NB4 (cell line): Measurements from ENCODE around the gene ATP6V1F.

Source experiments
- DNase-seq: peaks from one replicate; pipeline ENCODE4 v3.0.0; 2010; ENCODE audit warnings: low read depth
- H3K4me3 ChIP-seq: one replicate; pipeline ENCODE4 v1.5.1; 2011; ENCODE audit warnings: mild to moderate bottlenecking, low read depth, low read length, moderate library complexity
- CTCF ChIP-seq: IDR thresholded peaks from one replicate; pipeline ENCODE4 v1.5.1; 2012; ENCODE audit warnings: low read depth, low read length
- MAX ChIP-seq: IDR thresholded peaks from 2 replicates; pipeline ENCODE4 v1.6.1; 2011; ENCODE audit warnings: low read depth, low read length
- MYC ChIP-seq: IDR thresholded peaks from 2 replicates; pipeline ENCODE4 v1.6.1; 2011; ENCODE audit warnings: low read depth, low read length
- POLR2A ChIP-seq: IDR thresholded peaks from 2 replicates; pipeline ENCODE4 v1.6.1; 2011; ENCODE audit warnings: mild to moderate bottlenecking; ENCODE audit not compliant: insufficient read length; ENCODE audit errors: extremely low read depth

Gene ATP6V1F

GRCh38 chr7:128895320-128895719, 32.7 kb downstream of the ATP6V1F start:
- no peak for TF ChIP-seq MYC
- no peak for TF ChIP-seq CTCF
- no peak for TF ChIP-seq MAX
- no peak for TF ChIP-seq POLR2A

GRCh38 chr7:128899392-128899791, 36.7 kb downstream of the ATP6V1F start:
- no peak for DNase-seq
- TF ChIP-seq MAX (no peak), CTCF (no peak), MYC (no peak), POLR2A (no peak)
- H3K4me3 ChIP-seq, result no peak overlapping the region

More at GRCh38 chr7:128895320-128895719, 32.7 kb downstream of the ATP6V1F start:
- DNase-seq, result no peak
- no peak overlapping the region for H3K4me3 ChIP-seq

GRCh38 chr7:128900237-128900636, 37.6 kb downstream of the ATP6V1F start:
- no peak overlapping the region for H3K4me3 ChIP-seq
- TF ChIP-seq MYC, result no peak
- TF ChIP-seq MAX, result no peak
- no peak for TF ChIP-seq POLR2A
- no peak for TF ChIP-seq CTCF

GRCh38 chr7:128902761-128903585, 40.3 kb downstream of the ATP6V1F start:
- no peak for TF ChIP-seq MYC
- TF ChIP-seq MAX, result no peak
- no peak for TF ChIP-seq CTCF
- TF ChIP-seq POLR2A, result no peak
- no peak overlapping the region for H3K4me3 ChIP-seq
- DNase-seq, result no peak

More at GRCh38 chr7:128900237-128900636, 37.6 kb downstream of the ATP6V1F start:
- no peak for DNase-seq

GRCh38 chr7:128903621-128904361, 41.1 kb downstream of the ATP6V1F start:
- H3K4me3 ChIP-seq, result no peak overlapping the region
- TF ChIP-seq CTCF, result no peak
- no peak for TF ChIP-seq MAX
- TF ChIP-seq MYC, result no peak
- TF ChIP-seq POLR2A, result no peak
- DNase-seq, result no peak
